Activated CD4-positive, alpha-beta T cell treated with anti-CD3 and anti-CD28 coated beads for 4 hours (primary cell): ENCODE results near the gene SH3D21.
A peak's percentile ranks its signal among the peaks of the same experiment; 100 is the strongest.

Experiments used
- DNase-seq, 2 donors: peaks; one replicate each; pipeline ENCODE4 v3.0.0-alpha.2; 2020

SH3D21 gene

DNA sequence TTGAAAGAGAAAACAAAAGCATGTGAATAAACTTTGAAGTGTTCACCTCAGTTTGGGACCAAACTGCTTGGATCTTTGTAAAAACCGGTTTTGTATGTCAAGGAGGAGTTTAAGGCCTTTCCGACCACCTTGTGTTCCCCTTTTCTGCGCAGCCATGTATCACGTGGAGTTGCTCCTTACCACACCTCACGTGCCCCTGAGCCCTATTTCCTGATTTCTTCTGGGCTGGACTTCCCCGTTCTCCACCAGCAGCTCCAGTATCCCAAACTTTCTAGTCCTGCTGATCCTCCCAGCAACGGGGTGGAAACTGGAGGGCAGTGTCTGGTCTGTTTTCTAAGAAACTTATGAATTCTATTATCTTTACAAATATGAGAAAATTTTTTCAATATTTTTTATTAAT is 1.6 kb upstream of the SH3D21 start:
- no peak for DNase-seq

DNA sequence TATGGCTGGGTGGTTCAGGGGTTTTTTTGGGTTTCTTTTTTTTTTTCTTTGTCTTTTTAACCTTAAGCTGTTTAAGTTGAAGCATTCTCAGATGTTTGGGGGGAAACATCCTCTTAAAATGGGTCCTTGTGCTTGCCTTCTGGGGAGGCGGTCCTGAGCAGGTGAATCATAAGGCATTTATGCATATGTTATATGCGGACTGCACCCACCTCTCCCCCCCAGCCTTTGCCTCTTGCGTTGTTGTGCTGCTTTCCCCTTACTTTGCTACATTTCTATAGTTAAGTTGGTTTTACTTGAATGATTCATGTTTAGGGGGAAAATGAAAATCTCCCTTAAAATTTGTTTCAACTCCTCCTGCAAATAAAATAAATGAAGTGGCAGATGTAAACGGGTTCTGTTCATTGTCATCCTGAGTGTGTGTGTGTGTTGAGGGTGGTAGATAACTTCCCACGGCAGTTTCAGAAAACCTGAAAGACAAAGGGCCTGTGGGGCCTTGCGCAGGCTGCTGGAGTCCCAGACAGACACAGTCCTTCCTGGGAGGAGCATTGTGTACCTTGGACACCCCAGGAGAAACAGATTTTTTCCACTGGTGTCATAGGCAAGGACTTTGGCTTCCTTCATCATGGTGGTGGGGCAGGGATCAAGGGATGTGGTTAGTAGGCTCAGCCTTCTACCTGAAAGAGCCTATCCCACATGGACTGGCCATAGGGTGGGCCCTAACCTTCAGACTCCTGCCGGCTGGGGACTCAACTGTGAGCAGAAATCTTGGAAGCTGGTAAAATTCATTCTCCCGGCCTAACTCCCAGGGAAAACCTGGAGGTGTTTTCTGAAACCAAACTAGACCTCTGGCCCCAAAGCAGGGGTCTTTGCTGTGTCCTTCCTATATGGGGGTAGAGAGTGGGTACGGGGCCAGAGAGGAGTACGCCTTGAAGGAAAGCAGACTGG is 926 bp upstream of the SH3D21 start:
- no peak for DNase-seq

DNA sequence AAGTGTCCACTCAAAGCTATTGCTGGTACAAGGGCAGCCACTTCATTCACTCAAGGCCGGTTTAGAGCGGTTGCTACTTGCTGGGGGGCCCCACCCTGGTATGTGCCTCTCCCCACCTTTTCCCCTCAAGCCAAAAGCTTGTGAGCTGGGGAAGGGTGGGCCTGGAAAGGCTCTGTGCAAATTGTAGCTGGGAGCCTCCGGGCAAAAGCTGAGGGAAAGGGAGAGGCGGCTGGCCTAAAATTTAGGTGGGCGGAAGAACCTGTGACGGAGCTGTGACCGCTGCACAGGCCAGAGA is 306 bp upstream of the SH3D21 start:
- DNase-seq, result no peak

DNA sequence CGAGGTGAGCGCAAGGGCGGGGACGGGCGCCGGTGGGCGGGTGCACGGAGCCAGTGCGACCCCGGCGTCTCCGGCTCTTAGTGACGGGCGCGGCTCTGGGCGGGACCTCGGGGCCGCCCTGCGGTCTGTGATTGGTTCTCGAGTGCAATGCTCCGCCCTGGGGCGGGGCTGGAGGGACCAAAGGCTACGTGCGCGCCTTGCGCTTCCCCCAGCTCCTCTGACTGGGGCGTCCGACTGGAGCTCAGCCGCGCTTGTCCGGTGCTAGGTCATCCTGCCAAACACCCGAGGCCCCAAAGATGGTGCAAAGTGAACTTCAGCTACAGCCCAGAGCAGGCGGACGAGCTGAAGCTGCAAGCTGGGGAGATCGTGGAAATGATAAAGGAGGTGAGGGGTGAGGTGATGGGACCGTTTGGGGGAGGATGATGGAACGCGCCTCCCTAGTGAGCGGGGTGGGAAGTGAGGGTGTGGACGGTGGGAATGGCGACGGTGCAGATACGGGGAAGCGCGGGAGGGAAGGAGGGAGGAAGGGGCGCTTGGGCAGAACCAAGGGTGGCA is 811 bp downstream of the SH3D21 start:
- DNase-seq, result peak; percentile 88 to 90

DNA sequence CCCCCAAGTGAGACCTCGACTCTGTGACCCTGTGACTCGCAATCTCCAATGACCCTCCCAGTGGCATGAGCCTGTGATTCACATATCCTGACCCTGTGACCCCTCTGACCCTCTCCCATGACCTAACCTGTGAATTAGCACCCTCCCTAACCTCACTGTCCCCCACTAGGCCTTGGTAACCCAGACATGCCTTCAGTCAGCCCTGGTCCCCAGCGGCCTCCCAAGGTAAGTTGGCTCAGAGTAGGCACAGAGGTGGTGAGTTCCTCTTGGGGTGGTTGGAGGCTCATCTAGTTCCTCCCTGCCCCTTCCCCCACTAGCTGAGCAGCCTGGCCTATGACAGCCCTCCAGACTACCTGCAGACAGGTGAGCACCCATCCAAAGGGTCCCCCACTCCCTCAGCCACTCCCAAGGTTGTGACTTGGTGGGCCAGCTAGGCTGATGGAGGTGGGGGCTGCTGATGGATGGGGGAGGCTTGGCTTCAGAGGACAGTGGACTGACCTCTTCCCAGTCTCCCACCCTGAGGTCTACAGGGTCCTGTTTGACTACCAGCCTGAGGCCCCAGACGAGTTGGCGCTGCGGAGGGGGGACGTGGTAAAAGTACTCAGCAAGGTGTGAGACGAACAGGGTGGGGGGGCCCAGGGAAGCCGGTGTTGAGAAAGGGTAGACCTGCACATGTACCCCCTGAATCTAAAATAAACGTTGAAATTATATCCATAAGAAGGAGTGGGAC is 1.6 kb downstream of the SH3D21 start:
- no peak for DNase-seq

DNA sequence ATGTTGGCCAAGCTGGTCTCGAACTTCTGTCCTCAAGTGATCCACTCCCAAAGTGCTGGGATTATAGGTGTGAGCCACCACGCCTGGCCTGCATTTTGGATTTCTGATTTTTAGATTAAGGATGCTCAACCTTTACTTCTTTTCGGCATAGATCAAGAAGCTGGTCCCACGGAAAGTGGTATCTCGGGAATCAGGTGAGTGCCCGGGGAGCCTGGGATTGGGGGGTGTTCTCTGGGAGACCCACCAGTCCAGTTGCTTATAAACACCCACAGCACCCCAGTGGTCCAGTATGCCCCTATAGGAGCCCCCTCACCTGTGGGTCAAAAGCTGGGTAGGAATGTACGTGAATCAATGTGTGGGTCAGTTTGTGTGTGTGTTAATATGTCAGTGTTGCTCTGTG is 3.2 kb downstream of the SH3D21 start:
- no peak for DNase-seq

DNA sequence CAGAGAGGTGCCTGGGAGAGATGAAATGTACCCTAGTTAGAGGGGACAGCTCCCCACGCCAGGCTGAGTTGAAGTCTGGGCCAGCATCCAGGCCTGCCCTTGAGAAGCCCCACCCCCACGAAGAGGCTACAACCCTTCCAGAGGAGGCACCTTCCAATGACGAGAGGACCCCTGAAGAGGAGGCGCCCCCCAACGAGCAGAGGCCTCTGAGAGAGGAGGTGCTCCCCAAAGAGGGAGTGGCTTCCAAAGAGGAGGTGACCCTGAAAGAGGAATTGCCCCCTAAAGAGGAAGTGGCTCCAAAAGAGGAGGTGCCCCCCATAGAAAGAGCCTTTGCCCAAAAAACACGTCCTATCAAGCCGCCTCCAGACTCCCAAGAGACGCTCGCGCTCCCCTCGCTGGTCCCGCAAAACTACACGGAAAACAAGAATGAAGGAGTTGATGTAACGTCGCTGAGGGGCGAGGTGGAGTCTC is 14.2 kb downstream of the SH3D21 start:
- no peak for DNase-seq

DNA sequence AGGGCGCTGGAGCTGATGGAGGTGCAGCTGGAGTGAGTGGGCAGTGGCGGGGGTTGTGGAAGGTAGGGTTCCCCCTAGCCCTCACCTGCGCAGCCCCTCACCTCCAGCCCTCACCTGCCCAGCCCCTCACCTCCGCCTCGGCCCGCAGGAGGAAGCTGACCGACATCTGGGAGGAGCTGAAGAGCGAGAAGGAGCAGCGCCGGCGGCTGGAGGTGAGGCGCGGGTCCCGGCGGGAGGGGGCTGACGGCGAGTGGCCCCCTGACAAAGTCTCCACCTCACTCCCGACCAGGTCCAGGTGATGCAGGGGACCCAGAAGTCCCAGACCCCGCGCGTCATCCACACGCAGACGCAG is 14.6 kb downstream of the SH3D21 start:
- no peak for DNase-seq

DNA sequence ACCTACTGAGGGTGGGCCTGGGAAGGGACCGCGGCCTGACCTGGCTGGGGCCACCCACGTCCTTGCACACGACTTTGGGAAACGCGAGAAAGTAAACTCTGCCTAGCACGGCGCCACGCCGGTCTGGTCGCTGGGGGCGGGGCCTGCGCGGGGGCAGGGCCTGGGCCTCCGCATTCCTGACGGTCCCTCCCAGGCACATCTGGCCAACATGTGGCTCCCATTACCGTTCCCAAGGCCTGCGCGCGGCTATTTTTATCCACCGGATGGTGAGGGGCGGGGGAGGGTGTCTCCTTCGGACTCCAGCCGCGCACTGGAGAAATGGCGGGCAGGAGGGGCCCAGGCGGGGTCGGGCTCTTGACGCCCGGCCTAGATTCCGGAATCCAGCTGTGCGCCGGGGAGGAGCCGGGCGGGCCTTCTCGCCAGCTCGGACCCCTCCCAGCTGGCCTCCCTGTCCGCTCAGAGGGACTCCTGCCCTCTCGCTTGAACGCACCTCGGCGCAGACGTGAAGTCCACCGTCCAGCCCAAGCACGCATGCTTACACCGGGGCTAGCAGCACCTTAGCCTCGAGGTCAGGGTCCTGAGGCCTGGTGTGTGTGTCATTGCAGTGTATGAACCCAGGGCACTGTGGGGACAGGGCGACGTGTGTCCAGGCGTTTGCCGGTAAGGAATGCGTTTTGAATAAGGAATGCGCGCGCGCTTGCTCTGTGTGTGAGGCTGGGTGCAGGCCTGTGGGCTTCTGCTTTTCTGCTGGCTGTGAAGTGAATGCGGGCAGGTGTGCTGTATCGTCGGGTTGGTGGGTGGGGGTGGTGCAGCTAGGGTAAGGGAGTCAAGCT is 15.2 kb downstream of the SH3D21 start:
- peak in 1 of 2 donors; percentile 26 for DNase-seq

DNA sequence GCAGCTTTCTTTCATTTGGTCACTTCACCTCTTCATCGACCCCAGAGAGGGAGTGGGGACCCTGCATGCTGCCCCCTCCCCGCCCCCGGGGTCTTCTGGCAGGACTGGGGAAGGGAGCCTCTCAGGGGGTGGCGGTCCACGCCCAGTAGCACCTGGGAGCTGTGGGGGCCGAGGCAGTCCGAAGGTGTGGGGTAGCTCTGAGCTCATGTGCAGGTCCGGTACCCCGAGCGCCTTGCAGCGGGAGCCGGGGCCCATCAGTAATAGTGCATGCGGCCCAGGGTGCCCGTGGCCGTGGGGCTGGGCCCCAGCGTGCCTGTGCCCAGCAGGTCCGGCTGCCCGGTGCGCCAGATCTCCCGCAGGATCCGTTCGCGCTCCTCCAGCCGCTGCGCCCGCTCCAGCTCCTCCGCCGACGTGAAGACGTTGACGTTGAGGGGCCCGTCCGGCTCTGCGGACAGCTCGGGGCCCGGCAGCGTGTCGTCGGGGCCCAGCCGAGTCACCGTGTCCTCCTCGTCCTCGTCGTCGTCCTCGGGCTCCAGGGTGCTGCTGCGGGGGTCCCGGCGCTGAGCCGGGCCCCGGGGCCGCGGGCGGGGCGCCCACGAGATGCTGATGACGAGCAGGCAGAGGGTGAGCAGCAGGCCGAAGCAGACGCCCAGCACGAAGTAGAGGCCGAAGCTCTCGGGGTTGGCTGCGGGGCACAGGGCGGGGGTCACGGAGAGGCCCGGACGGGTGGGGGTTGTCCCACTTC is 16.0 kb downstream of the SH3D21 start:
- DNase-seq, result no peak

DNA sequence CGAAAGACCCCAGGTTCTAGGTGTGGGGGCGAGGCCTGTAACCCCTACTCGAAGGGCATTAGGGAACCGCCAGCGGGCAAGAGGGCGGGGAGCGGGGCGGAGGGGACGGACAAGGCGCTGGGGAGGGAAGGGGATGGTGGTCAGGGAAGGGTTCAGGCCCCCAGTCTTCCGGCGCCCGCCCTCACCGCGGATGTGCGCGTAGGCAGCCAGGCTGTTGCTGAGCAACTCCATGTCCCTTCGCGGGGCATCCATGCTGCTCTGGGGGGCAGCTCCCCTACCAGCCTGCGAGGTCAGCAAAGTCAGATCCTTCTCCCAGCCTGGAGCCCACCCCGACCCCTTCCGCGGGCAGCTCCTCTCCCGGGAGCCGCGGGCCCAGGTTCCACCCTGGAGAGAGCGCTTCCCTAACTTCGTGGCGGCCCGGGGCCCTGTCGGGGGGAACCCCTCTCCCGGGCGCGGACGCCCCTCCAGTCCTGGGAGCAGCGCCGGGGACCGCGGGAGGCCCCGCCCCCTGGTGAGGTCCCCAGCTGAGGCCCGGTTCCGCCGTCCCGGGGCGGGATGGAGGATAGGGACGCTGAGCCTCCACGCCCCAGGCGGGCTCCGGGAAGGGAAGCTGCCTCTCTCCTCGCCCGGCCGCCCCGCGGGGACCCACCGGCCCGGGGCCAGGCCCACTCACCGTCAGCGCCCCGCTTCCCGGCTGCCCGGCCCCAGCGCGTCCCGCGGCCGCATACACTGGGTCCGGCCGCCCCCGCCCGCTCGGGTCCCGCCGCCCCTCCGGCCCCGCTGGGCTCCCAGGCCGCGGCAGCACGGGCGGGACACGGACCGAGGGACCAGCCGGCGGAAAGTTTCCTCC is 16.8 kb downstream of the SH3D21 start:
- no peak for DNase-seq

DNA sequence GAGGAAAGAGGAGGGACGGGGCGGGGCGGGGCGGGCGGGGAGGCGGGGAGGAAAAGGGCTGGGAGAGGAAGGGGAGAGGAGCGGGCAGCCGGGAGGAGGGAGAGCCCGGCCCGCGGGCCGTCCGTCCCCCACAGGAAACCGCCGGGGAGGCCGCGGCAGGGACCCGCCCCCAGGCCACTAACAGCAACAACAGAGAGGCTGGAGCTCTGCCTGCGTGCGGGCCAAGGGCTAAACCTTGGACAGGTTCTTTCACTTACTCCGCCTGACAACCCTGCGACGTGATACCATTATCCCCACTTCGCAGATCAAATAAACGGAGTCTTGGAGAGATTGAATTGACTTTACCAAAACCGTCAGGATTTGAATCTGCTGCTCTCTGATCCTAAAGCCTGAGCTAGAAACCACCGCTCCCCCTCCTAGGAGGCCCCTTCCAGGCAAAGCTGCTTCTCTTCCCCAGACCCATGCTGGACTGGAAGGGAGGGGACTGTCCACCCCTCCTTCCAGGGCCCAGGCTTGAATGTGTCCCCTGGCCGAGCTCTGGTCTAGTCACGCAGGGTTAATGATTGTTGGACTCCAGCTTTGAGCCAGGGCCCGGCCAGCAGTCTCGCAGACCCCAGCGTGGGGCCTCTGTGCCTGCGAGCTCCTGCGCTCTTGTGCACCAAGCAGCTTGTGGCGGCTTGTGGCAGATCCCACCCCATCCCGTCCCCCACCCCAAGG is 17.6 kb downstream of the SH3D21 start, which contains the start of gene EVA1B:
TSS of gene EVA1B (minus strand) at position 10 of the 717 bp plus-strand sequence. CDS start 608 bp downstream, outside the sequence.
- DNase-seq, result peak in 1 of 2 donors; percentile 33

DNA sequence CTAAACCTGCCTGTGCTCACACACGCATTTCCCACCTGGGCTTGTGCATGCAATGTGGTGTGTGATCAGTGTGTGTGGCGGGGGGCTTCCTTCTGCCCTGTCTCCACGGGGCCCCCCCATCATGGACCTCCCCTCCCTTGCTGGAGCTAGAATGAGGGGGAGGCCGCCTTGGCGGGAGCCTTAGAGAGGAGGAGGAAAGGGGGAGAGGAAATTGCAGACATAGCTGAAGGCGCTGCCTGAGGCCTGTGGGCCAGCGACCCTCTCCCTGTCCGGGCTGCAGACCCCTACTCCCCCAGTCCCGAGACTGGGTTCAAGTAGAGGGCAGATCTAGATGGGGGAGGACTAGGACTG is 18.2 kb downstream of the SH3D21 start:
- no peak for DNase-seq

DNA sequence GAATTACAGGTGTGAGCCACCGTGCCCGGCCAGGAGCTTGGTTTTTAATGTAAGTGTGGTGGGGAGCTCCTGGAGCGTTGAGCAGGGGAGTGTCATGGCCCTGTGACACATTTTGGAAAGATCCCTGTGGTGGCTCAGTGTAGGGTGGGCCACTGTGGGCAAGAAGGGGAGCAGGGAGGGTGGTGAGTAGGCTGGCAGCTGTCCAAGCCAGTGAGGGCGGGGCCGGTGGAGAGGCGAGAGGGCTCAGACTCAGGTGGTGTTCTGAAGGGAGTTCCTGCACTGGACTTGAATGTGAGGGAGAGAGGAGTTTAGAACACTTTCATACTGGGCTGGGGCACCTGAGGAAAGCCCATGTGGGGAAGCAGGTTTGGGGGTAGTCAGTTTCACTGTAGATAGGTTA is 20.3 kb downstream of the SH3D21 start:
- DNase-seq, result no peak

DNA sequence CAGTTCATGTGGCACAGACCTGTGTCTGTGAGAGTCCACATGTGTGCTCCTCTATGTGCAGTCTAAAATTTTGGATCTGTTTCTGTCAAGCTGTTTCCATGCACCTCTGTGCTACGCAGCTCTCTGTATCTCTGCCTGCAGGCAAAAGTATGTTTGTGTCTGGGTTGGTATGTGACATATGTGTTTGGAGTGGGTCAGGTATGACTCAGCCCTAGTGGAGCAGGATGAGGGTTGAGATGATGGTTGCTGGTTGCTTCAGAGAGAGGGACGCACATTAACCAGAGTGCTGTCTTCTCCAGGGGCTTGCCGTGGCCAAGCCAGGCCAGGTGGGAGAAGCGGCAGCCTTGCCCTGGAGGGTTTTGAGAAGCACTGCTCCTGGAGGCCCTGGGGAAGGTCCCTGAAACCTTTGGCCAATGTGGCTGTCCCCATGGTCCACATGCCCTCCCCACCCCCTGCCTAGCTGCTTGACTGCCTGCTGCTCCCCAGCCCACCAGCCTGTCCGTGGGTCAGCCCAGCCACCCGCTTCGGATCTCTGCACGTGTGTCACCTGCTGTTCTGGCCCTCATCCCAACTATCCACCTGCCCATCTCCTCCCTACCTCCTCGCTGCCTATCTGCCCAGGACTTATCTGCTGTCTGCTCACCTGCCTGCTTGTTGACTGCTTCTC is 21.4 kb downstream of the SH3D21 start:
- DNase-seq, result no peak

DNA sequence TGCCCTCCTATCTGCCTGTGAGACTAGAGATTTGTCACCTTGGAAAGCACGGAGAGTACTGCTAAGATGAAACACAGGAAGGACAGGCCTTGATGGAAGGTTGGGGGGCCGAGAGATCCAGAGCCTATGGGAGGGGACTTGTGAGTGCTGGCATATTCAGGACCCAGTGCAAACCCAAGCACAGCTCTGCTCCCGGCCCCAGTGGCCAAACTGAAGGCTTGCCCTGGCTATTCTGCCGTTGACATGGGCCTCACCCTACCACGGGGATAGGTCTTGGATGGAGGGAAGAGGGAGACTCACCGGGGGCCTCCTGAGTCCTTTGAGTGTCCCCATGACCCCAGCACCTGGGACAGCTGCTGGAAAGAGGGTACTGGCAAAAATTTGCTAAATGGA is 21.9 kb downstream of the SH3D21 start:
- no peak for DNase-seq

DNA sequence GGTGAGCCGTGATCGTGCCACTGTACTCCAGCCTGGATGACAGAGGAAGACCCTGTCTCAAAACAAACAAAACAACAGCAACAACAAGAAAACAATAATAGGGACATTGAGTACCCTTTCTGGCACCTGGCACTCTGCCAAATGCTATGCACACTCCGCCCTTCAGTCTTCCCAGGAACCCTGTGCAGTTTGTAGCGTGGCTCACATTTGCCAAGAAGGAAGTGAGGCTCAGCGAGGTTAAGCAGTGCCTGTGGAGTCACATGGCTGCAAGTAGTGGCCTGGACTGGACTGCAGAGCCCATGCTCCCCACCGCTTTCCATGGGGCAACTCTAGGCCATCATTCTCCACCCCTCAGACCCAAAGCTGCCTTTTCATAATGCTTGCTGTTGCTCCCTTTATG is 22.5 kb downstream of the SH3D21 start:
- no peak for DNase-seq

DNA sequence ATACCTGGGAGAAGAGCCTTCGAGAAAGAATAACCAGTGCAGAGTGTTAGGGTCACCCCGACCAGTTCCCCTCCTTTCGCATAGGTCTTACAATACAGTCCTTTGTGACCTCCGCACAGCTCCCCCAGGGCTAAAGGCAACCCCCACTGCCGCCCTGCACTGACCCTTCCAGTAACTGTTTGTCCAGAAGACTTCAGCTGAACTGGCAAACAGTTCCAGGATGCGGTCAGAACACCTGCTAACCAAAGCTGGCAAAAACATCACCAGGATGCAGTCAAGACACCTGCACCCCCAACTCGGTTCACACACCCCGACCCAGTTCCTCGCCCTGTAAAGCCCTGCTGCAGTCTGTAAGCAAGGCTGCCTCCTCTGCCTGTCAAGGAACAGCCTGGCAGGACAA is 23.6 kb downstream of the SH3D21 start:
- DNase-seq, result no peak

DNA sequence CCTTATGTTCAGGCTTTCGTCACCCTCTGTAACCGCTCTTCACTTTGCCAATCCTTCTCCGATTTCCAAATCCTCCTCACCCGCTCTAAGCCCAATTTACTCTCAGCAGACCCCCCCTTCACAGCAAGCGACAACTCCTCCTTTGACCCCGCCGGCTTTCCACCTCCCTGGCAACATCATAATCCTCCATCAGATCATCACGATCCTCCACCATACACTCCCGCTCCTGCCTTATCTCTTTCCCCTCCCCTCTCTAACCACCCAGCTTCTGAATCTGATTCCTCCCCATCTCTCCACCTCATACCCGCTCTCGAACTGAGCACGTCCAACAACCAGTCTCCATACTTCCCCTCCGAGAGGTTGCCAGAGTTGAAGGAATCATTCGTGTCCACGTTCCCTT is 24.8 kb downstream of the SH3D21 start:
- DNase-seq, result no peak

DNA sequence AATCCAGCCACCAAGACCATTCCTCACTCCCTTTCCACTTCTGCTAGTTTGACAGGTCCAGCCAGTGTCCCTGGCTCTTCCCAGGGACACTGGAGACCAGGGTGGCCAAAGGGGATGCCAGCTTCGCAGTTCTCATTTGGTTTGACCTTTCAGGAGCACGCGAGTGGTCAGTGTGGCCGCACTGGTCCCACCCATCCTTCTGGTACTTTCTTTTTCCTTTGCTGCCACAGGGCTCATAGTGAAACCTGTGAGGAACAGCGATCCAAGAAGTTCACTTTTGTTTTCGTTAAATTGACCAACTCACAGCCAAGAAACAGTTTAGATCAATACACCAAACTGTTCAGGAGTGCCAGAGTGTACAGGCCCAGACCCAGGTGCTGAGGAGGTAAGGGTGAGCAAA is 31.7 kb downstream of the SH3D21 start:
- no peak for DNase-seq
